Right atrium auricular region (tissue), 2 donors: ENCODE measurements around the gene MAGEE1. TPM values are rescaled to one million over a fixed set of nuclear protein-coding genes. Genes with fewer than 3 reads are reported as not detected.

ENCODE experiments used
- DNase-seq: peaks from one replicate; pipeline ENCODE4 v3.0.0-alpha.2; 2019; ENCODE audit warnings: low spot score
- H3K27ac ChIP-seq, 2 donors: fragments of 200-600 bp; sonication (generic); 1 replicate in 1 of 2; 2 replicates in 1 of 2; pipeline ENCODE4 v1.5.1; 2016 to 2019
- H3K27me3 ChIP-seq, 2 donors: fragments of 200-600 bp; sonication (generic); one replicate each; pipeline versions ENCODE4 v1.5.1 to v1.6.0; 2017 to 2019
- H3K36me3 ChIP-seq: fragments of 200-600 bp; sonication (generic); one replicate; pipeline ENCODE4 v1.5.1; 2016
- H3K4me1 ChIP-seq, 2 donors: fragments of 200-600 bp; sonication (generic); one replicate each; pipeline versions ENCODE4 v1.5.1 to v1.6.0; 2017 to 2019
- H3K4me3 ChIP-seq, 2 donors: fragments of 200-600 bp; sonication (generic); 1 replicate in 1 of 2; 2 replicates in 1 of 2; pipeline ENCODE4 v1.5.1; 2017 to 2019; ENCODE audit warnings: mild to moderate bottlenecking in 1 of 2, moderate library complexity in 1 of 2
- H3K9me3 ChIP-seq, 2 donors: fragments of 200-600 bp; sonication (generic); one replicate each; pipeline ENCODE4 v1.5.1; 2019
- CTCF ChIP-seq, 2 donors: fragments of 200-600 bp; sonication (generic); IDR thresholded peaks; one replicate each; pipeline ENCODE4 v1.5.1; 2019; ENCODE audit warnings: antibody characterized with exemption in 2 of 2
- total RNA-seq, 2 donors: library from RNA; depleted of rRNA; stranded (reverse); fragments of >200 nt; gene quantifications; one replicate each; pipeline ENCODE4 v1.1.0, GENCODE V29; 2016

MAGEE1 gene
- total RNA-seq, 2 donors from 2014 or later = 2.0 to 2.3 TPM

GRCh38 chrX:76477353-76477752 lies 49.8 kb downstream of the MAGEE1 start:
- TF ChIP-seq CTCF (IDR thresholded peaks at IDR 0.05) = no peak
- DNase-seq = no peak
- no peaks in the 10 kb centered on the region for H3K4me1 ChIP-seq
- no peak overlapping the region for H3K4me3 ChIP-seq
- H3K27me3 ChIP-seq = no peaks in the 10 kb centered on the region
- H3K27ac ChIP-seq = no peak overlapping the region
- no peaks in the 10 kb centered on the region for H3K9me3 ChIP-seq
- no peaks in the 10 kb centered on the region for H3K36me3 ChIP-seq
